DOHH2 (cell line): Measurements from ENCODE around the gene FAM131A.

Source experiments
- H3F3A ChIP-seq: fragments of 200-600 bp; sonication (generic), shearing (Covaris generic); 2 replicates; pipeline ENCODE4 v1.6.0; 2016; ENCODE audit warnings: antibody characterized with exemption, mild to moderate bottlenecking; ENCODE audit not compliant: control insufficient read depth, insufficient read depth
- H3K27ac ChIP-seq: fragments of 200-600 bp; sonication (generic); 2 replicates; pipeline ENCODE4 v1.5.1; 2014; ENCODE audit warnings: low read depth, mild to moderate bottlenecking, low read length, moderate library complexity
- H3K27me3 ChIP-seq: fragments of 200-600 bp; sonication (generic); 2 replicates; pipeline ENCODE4 v1.6.1; 2014; ENCODE audit warnings: mild to moderate bottlenecking, low read length, mixed read lengths; ENCODE audit not compliant: control insufficient read depth
- H3K36me3 ChIP-seq: fragments of 200-600 bp; sonication (generic); 2 replicates; pipeline ENCODE4 v1.6.1; 2014; ENCODE audit warnings: mild to moderate bottlenecking, low read length, moderate library complexity, mixed read lengths; ENCODE audit not compliant: control insufficient read depth
- H3K4me1 ChIP-seq: fragments of 200-600 bp; sonication (generic); 2 replicates; pipeline ENCODE4 v1.6.1; 2014; ENCODE audit warnings: mild to moderate bottlenecking, low read length, mixed read lengths; ENCODE audit not compliant: control insufficient read depth
- H3K4me2 ChIP-seq: fragments of 200-600 bp; sonication (generic); 2 replicates; pipeline ENCODE4 v1.6.0; 2014; ENCODE audit warnings: mild to moderate bottlenecking, low read length, moderate library complexity
- H3K4me3 ChIP-seq: fragments of 200-600 bp; sonication (generic); 2 replicates; pipeline ENCODE4 v1.5.1; 2014; ENCODE audit warnings: mild to moderate bottlenecking, low read length, mixed read lengths
- H3K79me2 ChIP-seq: fragments of 200-600 bp; sonication (generic); 2 replicates; pipeline ENCODE4 v1.6.1; 2014; ENCODE audit warnings: mild to moderate bottlenecking, low read length, mixed read lengths; ENCODE audit not compliant: control insufficient read depth
- H3K9me2 ChIP-seq: fragments of 200-600 bp; sonication (generic); replicated peaks from 2 replicates; pipeline ENCODE4 v1.6.1; 2014; ENCODE audit warnings: mild to moderate bottlenecking, low read length, mixed read lengths; ENCODE audit not compliant: control insufficient read depth
- H3K9me3 ChIP-seq: fragments of 200-600 bp; sonication (generic); 2 replicates; pipeline ENCODE4 v1.6.1; 2014; ENCODE audit warnings: antibody characterized with exemption, low read length, mixed read lengths; ENCODE audit not compliant: control insufficient read depth, insufficient read depth
- H4K20me1 ChIP-seq: fragments of 200-600 bp; sonication (generic); 2 replicates; pipeline ENCODE4 v1.6.0; 2014; ENCODE audit warnings: low read depth, mild to moderate bottlenecking, antibody characterized with exemption, low read length, moderate library complexity; ENCODE audit not compliant: control insufficient read depth, insufficient read depth
- CTCF ChIP-seq: fragments of 200-600 bp; sonication (generic); IDR thresholded peaks from one replicate; pipeline ENCODE4 v1.5.1; 2014; ENCODE audit warnings: antibody characterized with exemption, mild to moderate bottlenecking, low read depth, low read length; ENCODE audit not compliant: poor library complexity, severe bottlenecking
- EZH2phosphoT487 ChIP-seq: fragments of 200-600 bp; sonication (generic); IDR thresholded peaks from 2 replicates; pipeline ENCODE4 v1.6.1; 2017; ENCODE audit warnings: borderline replicate concordance, mild to moderate bottlenecking, antibody characterized with exemption, low read length, moderate library complexity, mixed read lengths

Gene FAM131A

GRCh38 chr3:184386047-184386806 lies 48.8 kb downstream of the FAM131A start:
- Histone ChIP-seq H3K79me2 (no peaks in the 10 kb centered on the region), H3F3A (no peaks in the 10 kb centered on the region), H3K4me3 (no peak overlapping the region), H3K27ac (no peak overlapping the region), H4K20me1 (no peaks in the 10 kb centered on the region), H3K9me2 (no peaks in the 10 kb centered on the region), H3K9me3 (no peaks in the 10 kb centered on the region), H3K27me3 (peaks cover 12% of the 10 kb centered on the region), H3K36me3 (no peaks in the 10 kb centered on the region), H3K4me2 (no peak overlapping the region), H3K4me1 (no peaks in the 10 kb centered on the region)
- TF ChIP-seq EZH2phosphoT487 = no peak
- TF ChIP-seq CTCF = no peak

GRCh38 chr3:184387174-184387714 lies 49.8 kb downstream of the FAM131A start:
- Histone ChIP-seq H3K27me3 (peaks cover 9% of the 10 kb centered on the region), H3K4me3 (no peak overlapping the region), H3F3A (no peaks in the 10 kb centered on the region), H3K4me1 (no peaks in the 10 kb centered on the region), H3K27ac (no peak overlapping the region), H3K4me2 (no peak overlapping the region), H3K9me2 (no peaks in the 10 kb centered on the region), H4K20me1 (no peaks in the 10 kb centered on the region), H3K9me3 (no peaks in the 10 kb centered on the region), H3K36me3 (no peaks in the 10 kb centered on the region), H3K79me2 (no peaks in the 10 kb centered on the region)
- TF ChIP-seq EZH2phosphoT487 (no peak), CTCF (no peak)

DNA sequence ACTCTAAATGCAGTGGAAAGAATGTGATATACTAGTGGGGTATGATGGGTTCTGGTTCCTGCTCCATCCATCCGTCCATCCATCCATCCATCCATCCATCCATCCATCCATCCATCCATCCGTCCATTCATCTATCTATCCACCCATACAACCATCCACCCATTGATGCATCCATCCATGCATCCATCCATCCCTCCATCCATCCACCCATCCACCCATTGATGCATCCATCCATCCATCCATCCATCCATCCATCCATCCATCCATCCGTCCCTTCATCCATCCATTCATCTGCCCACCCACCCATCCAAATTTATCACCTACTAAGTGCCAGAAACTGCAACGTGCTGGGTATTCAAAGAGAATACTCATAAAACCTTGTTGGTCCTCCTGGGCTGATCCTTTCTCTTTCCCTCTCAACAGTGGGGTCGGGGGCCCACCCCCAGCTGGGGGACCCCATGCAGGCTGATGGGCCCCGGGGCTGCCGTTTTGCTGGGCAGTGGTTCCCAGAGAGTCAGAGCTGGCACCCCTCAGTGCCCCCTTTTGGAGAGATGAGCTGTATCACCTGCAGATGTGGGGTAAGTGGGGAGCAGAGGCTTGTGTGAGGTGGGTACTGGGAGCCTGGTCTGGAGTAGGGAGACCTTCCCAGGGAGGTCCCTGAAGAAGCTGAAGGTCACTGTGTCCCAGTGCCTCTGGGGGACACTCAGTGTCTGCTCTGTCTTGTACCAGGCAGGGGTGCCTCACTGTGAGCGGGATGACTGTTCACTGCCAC lies 51.0 kb downstream of the FAM131A start:
- H3K36me3 ChIP-seq = no peaks in the 10 kb centered on the region
- H3K79me2 ChIP-seq = no peaks in the 10 kb centered on the region
- no peaks in the 10 kb centered on the region for H4K20me1 ChIP-seq
- no peak overlapping the region for H3K27ac ChIP-seq
- peaks cover 9% of the 10 kb centered on the region for H3K27me3 ChIP-seq
- no peak overlapping the region for H3K4me2 ChIP-seq
- H3K9me2 ChIP-seq = no peaks in the 10 kb centered on the region
- H3K4me3 ChIP-seq = no peak overlapping the region
- no peaks in the 10 kb centered on the region for H3F3A ChIP-seq
- TF ChIP-seq CTCF = no peak
- no peak for TF ChIP-seq EZH2phosphoT487
- no peaks in the 10 kb centered on the region for H3K9me3 ChIP-seq
- no peaks in the 10 kb centered on the region for H3K4me1 ChIP-seq
